DND-41 (cell line): ENCODE results near the gene ZNF497.

Source experiments
- ATAC-seq: fragments of 200-7000 bp; cut with Tn5 transposase; 3 replicates; pipeline ENCODE4 v1.9.1; 2021; ENCODE audit warnings: low read depth; ENCODE audit not compliant: insufficient read depth
- DNase-seq: peaks from one replicate; pipeline ENCODE4 v3.0.0-alpha.2; 2020
- H2AFZ ChIP-seq: 2 replicates; pipeline ENCODE4 v1.6.0; 2012; ENCODE audit warnings: low read depth, low read length
- H3K27ac ChIP-seq: 2 replicates; pipeline ENCODE4 v1.5.1; 2012; ENCODE audit warnings: low read length, inconsistent platforms
- H3K27me3 ChIP-seq: fragments of 200-600 bp; sonication (generic); 2 replicates; pipeline ENCODE4 v1.6.0; 2012; ENCODE audit warnings: low read length, mild to moderate bottlenecking, inconsistent platforms; ENCODE audit not compliant: insufficient read depth, poor library complexity
- H3K36me3 ChIP-seq: 2 replicates; pipeline ENCODE4 v1.5.1; 2012; ENCODE audit warnings: low read length, inconsistent platforms; ENCODE audit not compliant: insufficient read depth
- H3K4me1 ChIP-seq: 2 replicates; pipeline ENCODE4 v1.5.1; 2012; ENCODE audit warnings: mild to moderate bottlenecking, low read length; ENCODE audit not compliant: insufficient read depth
- H3K4me2 ChIP-seq: 2 replicates; pipeline ENCODE4 v1.6.0; 2012; ENCODE audit warnings: mild to moderate bottlenecking, moderate library complexity, low read length, inconsistent platforms; ENCODE audit not compliant: insufficient read depth
- H3K4me3 ChIP-seq, 2 experiments: fragments of 200-600 bp in 1 of 2; shearing (Covaris generic) in 1 of 2; 2 replicates each; pipeline ENCODE4 v1.5.1; 2012 to 2016; ENCODE audit warnings: inconsistent platforms in 2 of 2, low read length in 2 of 2, mild to moderate bottlenecking in 2 of 2, low read depth in 1 of 2, moderate library complexity in 1 of 2
- H3K79me2 ChIP-seq: 2 replicates; pipeline ENCODE4 v1.6.0; 2012; ENCODE audit warnings: low read length, inconsistent platforms; ENCODE audit not compliant: insufficient read depth
- H3K9ac ChIP-seq: 2 replicates; pipeline ENCODE4 v1.6.0; 2012; ENCODE audit warnings: low read depth, mild to moderate bottlenecking, inconsistent platforms, low read length, moderate library complexity
- H3K9me3 ChIP-seq: 2 replicates; pipeline ENCODE4 v1.5.1; 2012; ENCODE audit warnings: low read length, moderate library complexity, mild to moderate bottlenecking, inconsistent platforms; ENCODE audit not compliant: insufficient read depth, severe bottlenecking
- H4K20me1 ChIP-seq: 2 replicates; pipeline ENCODE4 v1.6.0; 2012; ENCODE audit warnings: low read length; ENCODE audit not compliant: insufficient read depth
- EZH2 ChIP-seq: IDR thresholded peaks from 3 replicates; pipeline ENCODE4 v1.6.1; 2012; ENCODE audit warnings: borderline replicate concordance, low read depth, mild to moderate bottlenecking, moderate library complexity, low read length, inconsistent platforms; ENCODE audit not compliant: severe bottlenecking
- TF ChIP-seq, protein P1 (sequence below): IDR thresholded peaks from 2 replicates; pipeline ENCODE4 v1.5.1; 2012; ENCODE audit warnings: borderline replicate concordance, low read length, moderate library complexity, mild to moderate bottlenecking; ENCODE audit not compliant: poor library complexity, severe bottlenecking; ENCODE audit errors: extremely low read depth

The ZNF497 gene

DNA sequence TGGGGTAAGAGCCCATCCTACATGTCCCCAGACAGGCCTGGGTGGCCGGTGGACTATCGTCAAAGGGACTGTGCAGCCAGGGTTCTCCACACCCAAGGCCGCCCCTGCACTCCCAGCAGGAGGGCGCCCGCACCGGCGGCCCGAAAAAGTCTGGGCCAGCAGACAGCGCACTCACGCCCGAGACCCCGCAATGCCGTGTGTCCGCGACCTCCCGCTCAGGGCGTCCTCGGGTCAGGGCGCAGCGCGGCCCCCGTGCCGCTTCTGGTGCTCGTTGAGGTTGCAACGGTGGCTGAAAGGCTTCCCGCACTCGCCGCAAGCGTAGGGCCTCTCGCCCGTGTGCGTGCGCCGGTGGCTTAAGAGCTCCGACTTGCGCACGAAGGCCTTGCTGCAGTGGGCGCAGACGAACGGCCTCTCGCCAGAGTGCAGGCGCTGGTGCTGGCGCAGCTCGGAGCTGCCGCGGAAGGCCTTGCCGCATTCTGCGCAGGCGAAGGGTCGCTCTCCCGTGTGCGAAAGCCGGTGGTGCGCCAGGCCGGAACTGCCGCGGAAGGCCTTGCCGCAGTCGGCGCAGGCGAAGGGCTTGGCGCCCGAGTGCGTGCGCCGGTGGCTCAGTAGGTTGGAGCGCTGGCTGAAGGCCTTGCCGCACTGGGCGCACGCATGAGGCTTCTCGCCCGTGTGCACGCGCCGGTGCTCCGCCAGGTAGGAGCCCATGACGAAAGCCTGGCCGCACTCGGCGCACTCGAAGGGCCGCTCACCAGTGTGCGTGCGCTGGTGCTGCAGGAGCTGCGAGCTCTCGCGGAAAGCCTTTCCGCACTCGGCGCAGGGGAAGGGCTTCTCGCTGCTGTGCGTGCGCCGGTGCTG lies 6.4 kb downstream of the ZNF497 start:
- no peaks in the 10 kb centered on the region for H3K9me3 ChIP-seq
- ATAC-seq (no peak), DNase-seq (no peak)
- H3K4me2 ChIP-seq, result no peak overlapping the region
- H4K20me1 ChIP-seq, result peaks cover 10% of the 10 kb centered on the region
- peaks cover 2% of the 10 kb centered on the region for H3K4me1 ChIP-seq
- no peaks in the 10 kb centered on the region for H3K27me3 ChIP-seq
- peaks cover 14% of the 10 kb centered on the region for H3K36me3 ChIP-seq
- no peak overlapping the region for H2AFZ ChIP-seq
- peaks cover 3% of the 10 kb centered on the region; the same call in 1 of the 2 replicates for H3K79me2 ChIP-seq
- TF ChIP-seq, protein P1, sequence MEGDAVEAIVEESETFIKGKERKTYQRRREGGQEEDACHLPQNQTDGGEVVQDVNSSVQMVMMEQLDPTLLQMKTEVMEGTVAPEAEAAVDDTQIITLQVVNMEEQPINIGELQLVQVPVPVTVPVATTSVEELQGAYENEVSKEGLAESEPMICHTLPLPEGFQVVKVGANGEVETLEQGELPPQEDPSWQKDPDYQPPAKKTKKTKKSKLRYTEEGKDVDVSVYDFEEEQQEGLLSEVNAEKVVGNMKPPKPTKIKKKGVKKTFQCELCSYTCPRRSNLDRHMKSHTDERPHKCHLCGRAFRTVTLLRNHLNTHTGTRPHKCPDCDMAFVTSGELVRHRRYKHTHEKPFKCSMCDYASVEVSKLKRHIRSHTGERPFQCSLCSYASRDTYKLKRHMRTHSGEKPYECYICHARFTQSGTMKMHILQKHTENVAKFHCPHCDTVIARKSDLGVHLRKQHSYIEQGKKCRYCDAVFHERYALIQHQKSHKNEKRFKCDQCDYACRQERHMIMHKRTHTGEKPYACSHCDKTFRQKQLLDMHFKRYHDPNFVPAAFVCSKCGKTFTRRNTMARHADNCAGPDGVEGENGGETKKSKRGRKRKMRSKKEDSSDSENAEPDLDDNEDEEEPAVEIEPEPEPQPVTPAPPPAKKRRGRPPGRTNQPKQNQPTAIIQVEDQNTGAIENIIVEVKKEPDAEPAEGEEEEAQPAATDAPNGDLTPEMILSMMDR, result no peak
- no peak for TF ChIP-seq EZH2
- no peak overlapping the region for H3K27ac ChIP-seq
- H3K4me3 ChIP-seq, result no peak overlapping the region
- H3K9ac ChIP-seq, result no peak overlapping the region

DNA sequence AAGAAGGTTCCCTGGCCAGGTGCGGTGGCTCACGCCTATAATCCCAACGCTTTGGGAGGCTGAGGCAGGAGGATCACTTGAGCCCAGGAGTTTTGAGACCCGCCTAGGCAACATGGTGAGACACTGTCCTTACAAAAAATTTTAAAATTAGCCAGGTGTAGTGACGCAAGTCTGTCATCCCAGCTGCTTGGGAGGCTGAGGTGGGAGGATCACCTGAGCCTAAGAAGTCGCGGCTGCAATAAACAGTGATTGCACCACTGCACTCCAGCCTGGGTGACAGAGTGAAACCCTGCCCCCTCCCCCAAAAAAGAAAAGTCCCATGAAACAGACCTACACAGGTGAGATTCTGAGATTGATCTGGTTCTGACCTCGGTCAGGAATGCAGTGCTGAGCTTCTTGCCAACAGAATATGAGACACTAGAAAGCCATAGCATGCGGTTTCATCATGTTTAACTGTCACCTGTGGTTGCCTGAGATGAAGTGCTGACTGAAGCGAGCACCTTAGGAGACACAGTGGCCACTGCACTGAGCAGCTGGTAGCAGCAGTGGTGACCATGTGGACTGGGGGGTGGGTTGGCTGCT lies 7.2 kb downstream of the ZNF497 start:
- Histone ChIP-seq H3K4me3 (no peak overlapping the region), H3K4me1 (no peaks in the 10 kb centered on the region), H3K27ac (no peak overlapping the region), H4K20me1 (peaks cover 10% of the 10 kb centered on the region), H3K36me3 (peaks cover 20% of the 10 kb centered on the region), H3K9me3 (no peaks in the 10 kb centered on the region), H3K4me2 (no peak overlapping the region), H3K9ac (no peak overlapping the region), H2AFZ (no peak overlapping the region), H3K79me2 (no peaks in the 10 kb centered on the region), H3K27me3 (no peaks in the 10 kb centered on the region)
- no peak for ATAC-seq
- TF ChIP-seq EZH2, result no peak
- TF ChIP-seq, protein P1, result no peak
- no peak for DNase-seq

DNA sequence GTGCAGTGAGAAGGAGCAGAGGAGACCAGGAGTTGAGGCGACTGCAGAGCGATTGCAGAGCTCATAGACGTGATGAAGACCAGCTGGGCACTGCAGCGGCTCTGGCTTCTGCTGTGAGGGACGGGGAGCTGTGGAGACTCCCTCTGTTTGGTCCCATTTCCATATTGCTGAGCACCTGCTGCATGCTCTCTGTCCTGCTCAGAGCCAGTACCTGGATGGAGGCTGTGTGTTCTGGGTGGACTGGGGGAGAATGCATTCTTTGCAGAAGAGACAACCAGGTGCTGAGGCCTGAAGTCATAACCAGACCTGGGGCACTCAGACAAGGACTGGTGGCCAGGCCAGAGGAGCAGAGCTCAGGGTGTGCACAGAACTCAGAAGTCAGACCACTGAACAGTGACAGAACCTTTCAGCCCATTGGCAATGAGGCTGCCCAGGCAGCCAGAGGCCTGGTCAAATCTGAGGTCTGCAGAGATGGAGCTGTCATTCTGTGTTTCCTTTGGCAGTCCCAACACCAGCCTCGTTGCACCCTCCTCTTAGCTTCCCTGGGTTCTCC lies 8.0 kb downstream of the ZNF497 start:
- H3K79me2 ChIP-seq, result peaks cover 4% of the 10 kb centered on the region; the same call in 1 of the 2 replicates
- TF ChIP-seq, protein P1, result no peak
- TF ChIP-seq EZH2, result no peak

More for the DNA sequence above, 8.0 kb downstream of the ZNF497 start:
- peaks cover 23% of the 10 kb centered on the region for H3K36me3 ChIP-seq
- H2AFZ ChIP-seq, result no peak overlapping the region
- H3K4me2 ChIP-seq, result no peak overlapping the region
- DNase-seq (no peak), ATAC-seq (no peak)
- H3K4me3 ChIP-seq, result no peak overlapping the region
- H3K4me1 ChIP-seq, result peaks cover 2% of the 10 kb centered on the region; the same call in 1 of the 2 replicates
- no peak overlapping the region for H3K9ac ChIP-seq
- H3K27me3 ChIP-seq, result no peaks in the 10 kb centered on the region
- H3K27ac ChIP-seq, result no peak overlapping the region
- peaks cover 10% of the 10 kb centered on the region for H4K20me1 ChIP-seq
- H3K9me3 ChIP-seq, result no peaks in the 10 kb centered on the region
